HepG2 (cell line): ENCODE data around the gene PPP1R3C. TPM values are rescaled to one million over a fixed set of nuclear protein-coding genes. Genes with fewer than 3 reads are reported as not detected.

Source experiments
- ATAC-seq: fragments of 200-7000 bp; cut with Tn5 transposase; 3 replicates; pipeline ENCODE4 v1.9.1; 2020; ENCODE audit warnings: mild to moderate bottlenecking, moderate library complexity
- BruUV-seq: library from RNA; stranded (reverse); fragments of 400-500 nt; replicated peaks from 2 replicates; lab custom pipeline; 2021; lab: Mats Ljungman, UMichigan
- CTCF ChIA-PET: fragments of 300-600 bp; formaldehyde crosslinking; extraction: SDS; loops from one replicate; lab custom pipeline; 2021; ENCODE audit warnings: low total read pairs, inconsistent platforms, low intra/inter-chr PET ratio; lab: Yijun Ruan, JAX
- POLR2A ChIA-PET: fragments of 350-600 bp; sonication (Branson Sonifier 250); formaldehyde crosslinking; loops from one replicate; lab custom pipeline; 2020; ENCODE audit warnings: antibody characterized with exemption, inconsistent platforms; lab: Yijun Ruan, JAX
- DNase-seq: peaks from one replicate; pipeline ENCODE4 v3.0.0-alpha.2; 2015; ENCODE audit warnings: low spot score
- FAIRE-seq: peaks from 3 replicates; lab custom pipeline; 2011; peaks lifted over from hg19 to GRCh38; lab: Jason Lieb, UNC
- H2AFZ ChIP-seq: one replicate; pipeline ENCODE4 v1.6.1; 2011; ENCODE audit warnings: low read length, inconsistent platforms
- H3K27ac ChIP-seq: fragments of 300-600 bp; 3 replicates; pipeline ENCODE4 v1.8.0; 2011; ENCODE audit warnings: mixed run types, mild to moderate bottlenecking, mixed read lengths, low read length, inconsistent platforms; ENCODE audit not compliant: insufficient read depth; ENCODE audit errors: extremely low read length
- H3K27me3 ChIP-seq, 2 experiments: fragments of 200-600 bp in 1 of 2; 2 replicates in 1 of 2; 3 replicates in 1 of 2; pipeline versions ENCODE4 v1.6.0 to v1.8.0; 2011; ENCODE audit warnings: low read length in 2 of 2, mild to moderate bottlenecking in 2 of 2, moderate library complexity in 2 of 2, inconsistent platforms in 1 of 2; ENCODE audit not compliant: insufficient read depth in 2 of 2, control insufficient read depth in 1 of 2
- H3K36me3 ChIP-seq, 2 experiments: fragments of 200-600 bp in 1 of 2; replicated peaks in 1 of 2; 2 replicates in 1 of 2; 3 replicates in 1 of 2; pipeline versions ENCODE4 v1.5.1 to v1.8.0; 2011; ENCODE audit warnings: low read length in 2 of 2, inconsistent platforms in 1 of 2; ENCODE audit not compliant: insufficient read depth in 2 of 2, control insufficient read depth in 1 of 2
- H3K4me1 ChIP-seq: 2 replicates; pipeline ENCODE4 v1.5.1; 2012; ENCODE audit warnings: low read length, inconsistent platforms; ENCODE audit not compliant: insufficient read depth
- H3K4me2 ChIP-seq: 2 replicates; pipeline ENCODE4 v1.6.0; 2011; ENCODE audit warnings: low read depth, low read length, inconsistent platforms
- H3K4me3 ChIP-seq, 3 experiments: fragments of 200-600 bp in 1 of 3; sonication (generic), shearing (Covaris generic) in 1 of 3; replicated peaks in 1 of 3; 2 replicates each; pipeline ENCODE4 v1.5.1; 2011 to 2016; ENCODE audit warnings: low read length in 3 of 3, inconsistent platforms in 2 of 3, low read depth in 2 of 3, mild to moderate bottlenecking in 2 of 3, control low read depth in 1 of 3, mixed read lengths in 1 of 3; ENCODE audit not compliant: insufficient read depth in 1 of 3
- H3K79me2 ChIP-seq: one replicate; pipeline ENCODE4 v1.6.1; 2011; ENCODE audit warnings: low read length, inconsistent platforms; ENCODE audit not compliant: insufficient read depth
- H3K9ac ChIP-seq: 2 replicates; pipeline ENCODE4 v1.6.0; 2011; ENCODE audit warnings: mild to moderate bottlenecking, low read depth, low read length, inconsistent platforms; ENCODE audit not compliant: insufficient read depth
- H3K9me3 ChIP-seq: 2 replicates; pipeline ENCODE4 v1.5.1; 2012; ENCODE audit warnings: mild to moderate bottlenecking, low read length
- H4K20me1 ChIP-seq: 2 replicates; pipeline ENCODE4 v1.6.0; 2011; ENCODE audit warnings: inconsistent platforms, mild to moderate bottlenecking, low read length, moderate library complexity; ENCODE audit not compliant: insufficient read depth
- KAT7 ChIP-seq: IDR thresholded peaks from 2 replicates; pipeline ENCODE4 v1.6.1; 2018; ENCODE audit warnings: borderline replicate concordance, missing compliant biosample characterization
- KLF16 ChIP-seq, 2 experiments: sonication (generic) in 1 of 2; formaldehyde crosslinking in 1 of 2; IDR thresholded peaks; 2 replicates each; pipeline versions ENCODE4 v1.6.1 to v1.8.0; 2016 to 2023; ENCODE audit warnings: missing genetic modification reagents in 2 of 2, missing compliant biosample characterization in 1 of 2
- ZFP90 ChIP-seq: sonication (generic); formaldehyde crosslinking; IDR thresholded peaks from 2 replicates; pipeline ENCODE4 v1.8.0; 2022; ENCODE audit warnings: missing genetic modification reagents, mild to moderate bottlenecking, inconsistent platforms, borderline replicate concordance
- ZNF543 ChIP-seq: sonication (generic); formaldehyde crosslinking; IDR thresholded peaks from 2 replicates; pipeline ENCODE4 v1.4.0; 2020; ENCODE audit warnings: mild to moderate bottlenecking, missing genetic modification reagents
- ZNF607 ChIP-seq: sonication (generic); formaldehyde crosslinking; IDR thresholded peaks from 2 replicates; pipeline ENCODE4 v1.5.1; 2020; ENCODE audit warnings: missing genetic modification reagents, mild to moderate bottlenecking, borderline replicate concordance
- WGBS: methylation state at CpG from one replicate; pipeline ENCODE4 v1.1.6; 2017; ENCODE audit warnings: low lambda C conversion rate; 5-methylcytosine and 5-hydroxymethylcytosine counted together
- in situ Hi-C: cut with HindIII; loops from 2 replicates; pipeline ENCODE4 v1.10.0; 2017; ENCODE audit warnings: low pct_unique_long_range_greater_than_20kb; ENCODE audit not compliant: extremely low pct_ligation_motif_present
- intact Hi-C: fragments of 100-400 bp; cut with micrococcal nuclease; formaldehyde crosslinking; loops from one replicate; pipeline ENCODE4 v1.10.0; 2022; ENCODE audit not compliant: unreplicated experiment
- polyA plus RNA-seq, 8 experiments: library from polyadenylated mRNA; depleted of rRNA in 3 of 8; stranded (reverse) in 7 of 8; unstranded in 1 of 8; fragments of >200 nt; fragmentation: Illumina TruSeq in 4 of 8; extraction: Trizol in 4 of 8; gene quantifications; 2 replicates each; pipeline versions ENCODE4 v1.2.1 to v1.2.3, GENCODE V29; 2011 to 2016; ENCODE audit warnings: low read depth in 4 of 8, missing spikeins in 1 of 8, mixed read lengths in 1 of 8; ENCODE audit not compliant: insufficient read depth in 1 of 8
- total RNA-seq, 5 experiments: library from RNA; depleted of rRNA; stranded (reverse); fragments of >200 nt; fragmentation: Illumina TruSeq; extraction: Trizol; gene quantifications; 2 replicates each; pipeline ENCODE4 v1.2.3, GENCODE V29; 2016; ENCODE audit warnings: low read depth in 1 of 5

PPP1R3C gene
- total and polyA plus RNA-seq, 2 of the 13 experiments (the other 11 are each of a cell fraction or from before 2014, with no cell fraction given): 13.3 to 14.8 TPM

- TF ChIP-seq ZFP90 (no peak), KAT7 (CRISPR knock-in tag) (no peak)
Measured at GRCh38 chr10:91635401-91636400, 2.8 kb upstream of the PPP1R3C start (continued).

DNA sequence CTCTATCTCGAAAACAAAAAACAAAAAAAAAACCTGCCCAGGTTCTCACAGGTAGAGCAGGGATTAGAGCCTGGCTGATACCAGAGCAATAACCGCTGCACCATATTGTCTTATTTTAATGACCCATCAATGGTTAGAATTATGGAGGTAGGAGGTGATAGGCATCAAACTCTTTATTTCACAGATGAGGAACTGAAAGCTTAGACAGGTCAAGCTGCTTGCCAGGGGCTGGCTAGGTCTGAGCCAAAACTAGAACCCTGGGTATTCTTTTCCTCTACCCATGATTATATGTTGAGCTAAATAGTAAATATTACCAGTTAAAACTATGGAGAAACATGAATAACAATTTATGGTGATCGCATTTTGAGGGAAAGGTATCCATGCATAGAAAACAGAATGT, 2.0 kb upstream of the PPP1R3C start:
- Histone ChIP-seq H2AFZ (no peak overlapping the region), H3K27me3 (no peaks in the 10 kb centered on the region), H3K9ac (no peak overlapping the region), H4K20me1 (no peaks in the 10 kb centered on the region; the same call in 1 of the 2 replicates), H3K27ac (no peak overlapping the region), H3K9me3 (no peaks in the 10 kb centered on the region), H3K4me1 (peaks cover 46% of the 10 kb centered on the region)
- no peak for DNase-seq
- intact Hi-C loops: loop anchor here (1.0 kb wide), 5 partner anchors 83 to 337 kb away; partner anchors contain the start of gene HECTD2
- ChIA-PET POLR2A (interaction anchor here (1.2 to 2.9 kb wide), 2 partner anchors 78 kb away, joined by 3 to 23 read pairs; no protein-coding TSS in a partner anchor), CTCF (interaction anchor here (1.7 to 3.1 kb wide), 4 partner anchors 82 to 245 kb away, joined by 5 to 40 read pairs (median 22); no protein-coding TSS in a partner anchor)
- FAIRE-seq: no peak
- no TSS peak for BruUV-seq
- ATAC-seq: no peak
- TF ChIP-seq KLF16 (CRISPR knock-in tag; IDR thresholded peaks at IDR 0.05) (0 out of 4 replicates have a peak, but pooled peaks of 1 of the 2 experiments have one; percentile 5), ZNF543 (CRISPR knock-in tag) (no peak), ZNF607 (CRISPR knock-in tag) (no peak)
- TF ChIP-seq, all 625 proteins: peak for 1
- Histone ChIP-seq H3K4me3 (no peak overlapping the region), H3K4me2 (0 out of 2 replicates have a peak overlapping the region, but pooled peaks have one; percentile 0), H3K36me3 (peaks cover 6 to 14% of the 10 kb centered on the region in 2 experiments; a peak in 4 of 5 replicates), H3K79me2 (peaks cover 27% of the 10 kb centered on the region)
- in situ Hi-C loops: loop anchor here (5.0 to 25.0 kb wide), 3 partner anchors 78 to 248 kb away; no protein-coding TSS in a partner anchor
- WGBS: 75% methylated on average over 3 of the region's 3 CpGs
